ENCODE measurements around the gene HCFC1R1.

Gene HCFC1R1

DNA sequence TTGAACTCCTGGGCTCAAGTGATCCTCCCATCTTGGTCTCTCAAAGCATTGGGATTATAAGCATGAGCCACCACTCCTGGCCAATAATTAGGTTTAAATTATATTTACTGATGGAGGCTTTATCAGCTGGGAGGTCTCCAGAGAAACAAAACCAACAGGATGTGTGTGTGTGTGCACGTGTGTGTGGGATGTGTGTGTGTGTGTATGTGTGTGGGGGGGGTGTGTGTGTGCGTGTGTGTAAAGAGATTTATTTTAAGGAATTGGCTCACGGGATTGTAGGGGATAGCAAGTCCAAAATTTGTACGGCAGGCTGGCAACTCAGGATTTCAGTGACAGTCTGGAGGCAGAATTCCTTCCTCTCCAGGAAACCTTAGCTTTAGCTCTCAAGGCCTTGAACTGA is 27.3 kb upstream of the HCFC1R1 start:
- Histone ChIP-seq H3K23ac (ENCODE audit: low read length) (no peak overlapping the region), H2BK120ac (ENCODE audit: insufficient read depth, low read length, poor library complexity) (no peak overlapping the region), H3K79me2 (ENCODE audit: control insufficient read depth, insufficient read depth, low read length, poor library complexity) (no peaks in the 10 kb centered on the region), H3K4me2 (ENCODE audit: low read length) (no peak overlapping the region), H3K4me1 (ENCODE audit: control insufficient read depth in 1 of 2, insufficient read depth in 2 of 2, low read length in 2 of 2) (peaks cover 1 to 5% of the 10 kb centered on the region in 2 experiments), H3K4ac (ENCODE audit: low read depth, low read length) (no peak overlapping the region), H3K4me3 (ENCODE audit: low read depth, low read length) (no peak overlapping the region), H3K36me3 (ENCODE audit: control insufficient read depth in 1 of 2, insufficient read depth in 2 of 2, low read length in 2 of 2) (peaks cover 2 to 7% of the 10 kb centered on the region in 2 experiments), H2AFZ (ENCODE audit: insufficient read depth, low read length, poor library complexity) (no peak overlapping the region), H2AK5ac (ENCODE audit: low read length) (no peak overlapping the region), H3K27me3 (ENCODE audit: insufficient read depth, low read length) (peaks cover 21% of the 10 kb centered on the region), H3K14ac (ENCODE audit: low read length) (no peak overlapping the region), H3K9ac (ENCODE audit: low read length) (no peak overlapping the region), H3K18ac (ENCODE audit: low read length) (no peak overlapping the region), H2BK12ac (ENCODE audit: low read length) (no peak overlapping the region), H4K91ac (ENCODE audit: low read depth, low read length) (no peak overlapping the region), H4K12ac (ENCODE audit: low read depth, low read length) (no peak overlapping the region), H4K8ac (ENCODE audit: low read depth, low read length) (no peak overlapping the region), H2BK5ac (ENCODE audit: low read depth, low read length, poor library complexity) (no peak overlapping the region), H3K27ac (ENCODE audit: low read depth, low read length) (no peak overlapping the region), H3K9me3 (ENCODE audit: insufficient read depth, low read depth, low read length) (no peaks in the 10 kb centered on the region), H3K79me1 (ENCODE audit: low read length) (no peaks in the 10 kb centered on the region)
- DNase-seq = no peak
- 100% methylated on average over 2 of the region's 4 CpGs for WGBS (ENCODE audit: extremely low coverage, insufficient coverage, insufficient read length)

DNA sequence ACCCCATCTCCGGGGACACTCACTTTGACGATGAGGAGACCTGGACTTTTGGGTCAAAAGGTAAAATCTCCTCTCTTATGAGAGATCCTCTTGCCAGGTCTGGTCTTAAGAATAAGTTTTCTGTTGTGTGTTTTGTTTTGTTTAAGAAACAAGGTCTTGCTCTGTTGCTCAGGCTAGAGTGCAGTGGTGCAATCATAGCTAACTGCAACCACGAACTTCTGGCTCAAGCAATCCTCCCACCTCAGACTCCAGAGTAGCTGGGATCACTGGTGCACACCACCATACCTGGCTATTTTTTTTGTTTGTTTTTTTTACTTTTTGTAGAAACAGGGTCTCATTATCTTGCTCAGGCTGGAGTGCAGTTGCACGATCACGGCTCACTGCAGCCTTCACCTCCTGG is 26.7 kb upstream of the HCFC1R1 start:
- H3K4me2 ChIP-seq (ENCODE audit: low read length) = no peak overlapping the region
- no peak overlapping the region for H4K12ac ChIP-seq (ENCODE audit: low read depth, low read length)
- no peak overlapping the region for H3K18ac ChIP-seq (ENCODE audit: low read length)
- peaks cover 4 to 9% of the 10 kb centered on the region in 2 experiments for H3K4me1 ChIP-seq (ENCODE audit: control insufficient read depth in 1 of 2, insufficient read depth in 2 of 2, low read length in 2 of 2)
- no peak overlapping the region for H3K23ac ChIP-seq (ENCODE audit: low read length)
- no peak overlapping the region for H2AK5ac ChIP-seq (ENCODE audit: low read length)
- H2BK12ac ChIP-seq (ENCODE audit: low read length) = no peak overlapping the region
- no peak overlapping the region for H3K4ac ChIP-seq (ENCODE audit: low read depth, low read length)
- no peak overlapping the region for H3K14ac ChIP-seq (ENCODE audit: low read length)
- H3K79me2 ChIP-seq (ENCODE audit: control insufficient read depth, insufficient read depth, low read length, poor library complexity) = no peaks in the 10 kb centered on the region
- H3K9ac ChIP-seq (ENCODE audit: low read length) = no peak overlapping the region
- WGBS (ENCODE audit: extremely low coverage, insufficient coverage, insufficient read length) = no CpG with 5 or more reads among the region's 5 CpGs
- DNase-seq = no peak
- no peaks in the 10 kb centered on the region for H3K9me3 ChIP-seq (ENCODE audit: insufficient read depth, low read depth, low read length)
- no peak overlapping the region for H2BK120ac ChIP-seq (ENCODE audit: insufficient read depth, low read length, poor library complexity)
- peaks cover 26% of the 10 kb centered on the region for H3K27me3 ChIP-seq (ENCODE audit: insufficient read depth, low read length)
- H4K91ac ChIP-seq (ENCODE audit: low read depth, low read length) = no peak overlapping the region
- no peak overlapping the region for H3K4me3 ChIP-seq (ENCODE audit: low read depth, low read length)
- H4K8ac ChIP-seq (ENCODE audit: low read depth, low read length) = no peak overlapping the region
- no peaks in the 10 kb centered on the region for H3K79me1 ChIP-seq (ENCODE audit: low read length)
- H2AFZ ChIP-seq (ENCODE audit: insufficient read depth, low read length, poor library complexity) = no peak overlapping the region
- H2BK5ac ChIP-seq (ENCODE audit: low read depth, low read length, poor library complexity) = no peak overlapping the region
- H3K27ac ChIP-seq (ENCODE audit: low read depth, low read length) = no peak overlapping the region
- peaks cover 2 to 7% of the 10 kb centered on the region in 2 experiments for H3K36me3 ChIP-seq (ENCODE audit: control insufficient read depth in 1 of 2, insufficient read depth in 2 of 2, low read length in 2 of 2)

DNA sequence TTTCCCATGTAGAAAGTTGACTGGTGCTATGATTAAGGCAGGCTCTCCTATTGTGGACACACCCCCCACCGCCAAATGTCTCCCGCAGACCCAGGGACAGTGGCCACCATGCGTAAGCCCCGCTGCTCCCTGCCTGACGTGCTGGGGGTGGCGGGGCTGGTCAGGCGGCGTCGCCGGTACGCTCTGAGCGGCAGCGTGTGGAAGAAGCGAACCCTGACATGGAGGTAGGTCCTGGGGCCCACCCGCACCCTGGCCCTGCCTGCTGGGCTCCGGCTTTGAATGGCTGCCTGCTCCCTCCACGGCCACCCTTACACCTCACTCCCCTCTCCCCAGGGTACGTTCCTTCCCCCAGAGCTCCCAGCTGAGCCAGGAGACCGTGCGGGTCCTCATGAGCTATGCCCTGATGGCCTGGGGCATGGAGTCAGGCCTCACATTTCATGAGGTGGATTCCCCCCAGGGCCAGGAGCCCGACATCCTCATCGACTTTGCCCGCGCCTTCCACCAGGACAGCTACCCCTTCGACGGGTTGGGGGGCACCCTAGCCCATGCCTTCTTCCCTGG is 26.3 kb upstream of the HCFC1R1 start:
- no peaks in the 10 kb centered on the region for H3K79me1 ChIP-seq (ENCODE audit: low read length)
- no peak overlapping the region for H2AFZ ChIP-seq (ENCODE audit: insufficient read depth, low read length, poor library complexity)
- H3K79me2 ChIP-seq (ENCODE audit: control insufficient read depth, insufficient read depth, low read length, poor library complexity) = no peaks in the 10 kb centered on the region
- peaks cover 2 to 7% of the 10 kb centered on the region in 2 experiments for H3K36me3 ChIP-seq (ENCODE audit: control insufficient read depth in 1 of 2, insufficient read depth in 2 of 2, low read length in 2 of 2)
- no peak overlapping the region for H4K12ac ChIP-seq (ENCODE audit: low read depth, low read length)
- H3K18ac ChIP-seq (ENCODE audit: low read length) = no peak overlapping the region
- H3K23ac ChIP-seq (ENCODE audit: low read length) = no peak overlapping the region
- peaks cover 4 to 9% of the 10 kb centered on the region in 2 experiments for H3K4me1 ChIP-seq (ENCODE audit: control insufficient read depth in 1 of 2, insufficient read depth in 2 of 2, low read length in 2 of 2)
- no CpG with 5 or more reads among the region's 26 CpGs for WGBS (ENCODE audit: extremely low coverage, insufficient coverage, insufficient read length)
- peaks cover 26% of the 10 kb centered on the region for H3K27me3 ChIP-seq (ENCODE audit: insufficient read depth, low read length)
- no peak overlapping the region for H2BK5ac ChIP-seq (ENCODE audit: low read depth, low read length, poor library complexity)
- H4K91ac ChIP-seq (ENCODE audit: low read depth, low read length) = no peak overlapping the region
- no peak overlapping the region for H2BK12ac ChIP-seq (ENCODE audit: low read length)
- DNase-seq = no peak
- no peak overlapping the region for H2AK5ac ChIP-seq (ENCODE audit: low read length)
- no peaks in the 10 kb centered on the region for H3K9me3 ChIP-seq (ENCODE audit: insufficient read depth, low read depth, low read length)
- H3K4me2 ChIP-seq (ENCODE audit: low read length) = no peak overlapping the region
- H3K14ac ChIP-seq (ENCODE audit: low read length) = no peak overlapping the region
- H3K9ac ChIP-seq (ENCODE audit: low read length) = no peak overlapping the region
- no peak overlapping the region for H4K8ac ChIP-seq (ENCODE audit: low read depth, low read length)
- H2BK120ac ChIP-seq (ENCODE audit: insufficient read depth, low read length, poor library complexity) = no peak overlapping the region
- no peak overlapping the region for H3K4ac ChIP-seq (ENCODE audit: low read depth, low read length)
- H3K27ac ChIP-seq (ENCODE audit: low read depth, low read length) = no peak overlapping the region
- no peak overlapping the region for H3K4me3 ChIP-seq (ENCODE audit: low read depth, low read length)

DNA sequence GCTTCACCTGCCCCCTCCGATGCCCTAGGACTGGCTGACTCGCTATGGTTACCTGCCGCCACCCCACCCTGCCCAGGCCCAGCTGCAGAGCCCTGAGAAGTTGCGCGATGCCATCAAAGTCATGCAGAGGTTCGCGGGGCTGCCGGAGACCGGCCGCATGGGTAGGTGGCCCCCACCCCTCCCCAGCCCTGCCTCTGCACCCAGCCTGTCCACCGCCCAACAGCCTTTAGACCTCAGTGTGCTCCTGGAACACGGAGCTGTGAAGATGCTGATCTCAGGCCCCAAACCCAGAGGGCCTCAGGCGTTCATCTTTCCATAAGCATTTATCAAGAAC is 23.6 kb upstream of the HCFC1R1 start:
- Histone ChIP-seq H3K79me1 (ENCODE audit: low read length) (no peaks in the 10 kb centered on the region), H3K9ac (ENCODE audit: low read length) (no peak overlapping the region), H3K79me2 (ENCODE audit: control insufficient read depth, insufficient read depth, low read length, poor library complexity) (no peaks in the 10 kb centered on the region), H2AK5ac (ENCODE audit: low read length) (no peak overlapping the region), H3K27me3 (ENCODE audit: insufficient read depth, low read length) (peaks cover 34% of the 10 kb centered on the region), H3K36me3 (ENCODE audit: control insufficient read depth in 1 of 2, insufficient read depth in 2 of 2, low read length in 2 of 2) (no peaks in the 10 kb centered on the region), H2AFZ (ENCODE audit: insufficient read depth, low read length, poor library complexity) (no peak overlapping the region), H4K8ac (ENCODE audit: low read depth, low read length) (no peak overlapping the region), H3K4me1 (ENCODE audit: control insufficient read depth in 1 of 2, insufficient read depth in 2 of 2, low read length in 2 of 2) (peaks cover 4 to 9% of the 10 kb centered on the region in 2 experiments), H3K4me2 (ENCODE audit: low read length) (no peak overlapping the region), H3K23ac (ENCODE audit: low read length) (no peak overlapping the region), H3K4me3 (ENCODE audit: low read depth, low read length) (no peak overlapping the region), H3K4ac (ENCODE audit: low read depth, low read length) (no peak overlapping the region), H4K12ac (ENCODE audit: low read depth, low read length) (no peak overlapping the region), H2BK120ac (ENCODE audit: insufficient read depth, low read length, poor library complexity) (no peak overlapping the region), H2BK5ac (ENCODE audit: low read depth, low read length, poor library complexity) (no peak overlapping the region), H3K18ac (ENCODE audit: low read length) (no peak overlapping the region), H3K14ac (ENCODE audit: low read length) (no peak overlapping the region), H3K27ac (ENCODE audit: low read depth, low read length) (no peak overlapping the region), H2BK12ac (ENCODE audit: low read length) (no peak overlapping the region), H3K9me3 (ENCODE audit: insufficient read depth, low read depth, low read length) (no peaks in the 10 kb centered on the region), H4K91ac (ENCODE audit: low read depth, low read length) (no peak overlapping the region)
- DNase-seq = no peak
- WGBS (ENCODE audit: extremely low coverage, insufficient coverage, insufficient read length) = no CpG with 5 or more reads among the region's 13 CpGs
